Measurements from ENCODE around the gene LOXL3.

LOXL3 gene

GRCh38 chr2:74528600-74529356, 25.0 kb downstream of the LOXL3 start:
- DNase-seq (ENCODE audit: low spot score), result no peak

GRCh38 chr2:74527741-74528140, 26.0 kb downstream of the LOXL3 start:
- DNase-seq (ENCODE audit: low spot score), result no peak

- DNase-seq (ENCODE audit: low spot score), result no peak
These were observed 27.0 kb downstream of the LOXL3 start for GRCh38 chr2:74526649-74527230.

GRCh38 chr2:74525717-74526648, 27.8 kb downstream of the LOXL3 start, which contains the start of gene DQX1:
Gene DQX1 (minus strand): TSS chr2:74526231. CDS start chr2:74525729, 502 bp downstream.
- peak; percentile 52 for DNase-seq (ENCODE audit: low spot score)

GRCh38 chr2:74524955-74525716, 28.6 kb downstream of the LOXL3 start:
- no peak for DNase-seq (ENCODE audit: low spot score)

- no peak for DNase-seq (ENCODE audit: low spot score)
These were observed 29.7 kb downstream of the LOXL3 start for GRCh38 chr2:74524005-74524404.

- no peak for DNase-seq (ENCODE audit: low spot score)
These were observed 31.2 kb downstream of the LOXL3 start for GRCh38 chr2:74522516-74522915.

GRCh38 chr2:74516650-74517049, 37.1 kb downstream of the LOXL3 start:
- DNase-seq (ENCODE audit: low spot score), result no peak

- peak; percentile 72 for DNase-seq (ENCODE audit: low spot score)
These were observed 37.6 kb downstream of the LOXL3 start for GRCh38 chr2:74515981-74516633.

GRCh38 chr2:74515271-74515980, 38.3 kb downstream of the LOXL3 start:
- DNase-seq (ENCODE audit: low spot score), result no peak

- no peak for DNase-seq (ENCODE audit: low spot score)
These were observed 39.1 kb downstream of the LOXL3 start, which contains the start of gene TLX2 for GRCh38 chr2:74514368-74515270. Gene TLX2 (plus strand): TSS chr2:74514450. CDS start chr2:74514807, 357 bp downstream.

- DNase-seq (ENCODE audit: low spot score), result no peak
These were observed 40.0 kb downstream of the LOXL3 start for GRCh38 chr2:74513605-74514367.

GRCh38 chr2:74512744-74513604, 40.8 kb downstream of the LOXL3 start:
- DNase-seq (ENCODE audit: low spot score), result no peak

GRCh38 chr2:74511104-74511989, 42.4 kb downstream of the LOXL3 start:
- no peak for DNase-seq (ENCODE audit: low spot score)

GRCh38 chr2:74510272-74510671, 43.5 kb downstream of the LOXL3 start:
- no peak for DNase-seq (ENCODE audit: low spot score)

GRCh38 chr2:74507926-74508520, 45.7 kb downstream of the LOXL3 start:
- DNase-seq (ENCODE audit: low spot score), result no peak

Measured in activated CD4-positive, alpha-beta T cell treated with anti-CD3 and anti-CD28 coated beads, Interleukin-2, Interleukin-4, amounts not matched to agents 100 ng/mL and 50 ng/mL, durations not matched to agents 16 hours and 8 hours (primary cell).